ENCODE measurements around the gene RABGGTA. TPM values are rescaled to one million over a fixed set of nuclear protein-coding genes. Genes with fewer than 3 reads are reported as not detected.

The RABGGTA gene
- total and polyA plus RNA-seq, 10 of the 15 experiments (the other 5 are each of a cell fraction or from before 2014, with no cell fraction given): 19.1 to 75.6 (median 46.9) TPM

GRCh38 chr14:24259282-24260025, 11.9 kb downstream of the RABGGTA start (continued):
- TF ChIP-seq ZNF384 (IDR thresholded peaks at IDR 0.05; ENCODE audit: borderline replicate concordance, low read depth, low read length) (no peak), CHD4 (IDR thresholded peaks at IDR 0.05) (no peak), PRDM15 (CRISPR knock-in tag; IDR thresholded peaks at IDR 0.05) (no peak), SUPT20H (IDR thresholded peaks at IDR 0.05; ENCODE audit: borderline replicate concordance, control insufficient read depth, low read depth, low read length) (no peak), NKRF (conservative IDR thresholded peaks at IDR 0.05) (no peak)

Data from GM12878 (cell line).